Stimulated activated CD8-positive, alpha-beta memory T cell treated with anti-CD3 and anti-CD28 coated beads, Interleukin-7, amount 100 ng/mL, for 4 hours (primary cell): ENCODE measurements around the gene SHISA5.
"Not testable (repeated sequence)": the region's sequence is repeated elsewhere in the genome, so short reads cannot be mapped to it uniquely, and the experiment has no call there.

Experiments used
- DNase-seq, 2 donors: peaks; one replicate each; pipeline ENCODE4 v3.0.0-alpha.2; 2020; ENCODE audit warnings: low read depth in 2 of 2

The SHISA5 gene

GRCh38 chr3:48477959-48478520 lies 25.9 kb downstream of the SHISA5 start:
- DNase-seq, result no peak

DNA sequence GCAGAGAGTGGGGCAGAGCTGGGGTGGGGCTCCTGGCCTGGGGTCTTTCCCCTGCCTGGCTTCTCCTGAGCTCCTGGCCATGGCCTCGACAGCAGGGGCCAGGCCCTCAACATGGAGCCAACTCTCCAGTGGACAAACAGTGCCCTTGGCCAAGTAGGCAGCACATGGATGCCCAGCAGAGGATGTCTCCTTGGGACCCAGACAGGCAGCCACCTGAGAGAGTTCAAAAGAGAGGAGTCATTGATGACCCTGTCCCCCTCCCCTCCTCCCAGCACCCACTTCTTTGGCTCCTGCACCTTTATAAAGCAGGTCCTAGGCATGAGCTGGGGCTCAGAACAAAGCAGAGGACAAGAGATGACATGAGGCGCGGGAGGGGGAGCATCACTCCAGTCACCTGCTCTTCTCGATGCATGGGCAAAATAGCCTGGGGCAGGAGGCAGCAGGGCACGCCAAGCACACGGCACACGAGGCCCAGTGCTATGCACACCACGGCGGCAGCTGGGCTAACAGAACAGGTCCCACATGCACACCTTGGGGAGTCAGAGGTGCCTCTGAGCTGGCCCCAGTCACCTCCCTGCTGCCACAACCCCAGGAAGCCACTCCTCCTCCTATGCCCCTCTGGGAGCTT lies 27.4 kb downstream of the SHISA5 start:
- DNase-seq, result no peak

GRCh38 chr3:48475188-48475587 lies 28.8 kb downstream of the SHISA5 start:
- no peak for DNase-seq

DNA sequence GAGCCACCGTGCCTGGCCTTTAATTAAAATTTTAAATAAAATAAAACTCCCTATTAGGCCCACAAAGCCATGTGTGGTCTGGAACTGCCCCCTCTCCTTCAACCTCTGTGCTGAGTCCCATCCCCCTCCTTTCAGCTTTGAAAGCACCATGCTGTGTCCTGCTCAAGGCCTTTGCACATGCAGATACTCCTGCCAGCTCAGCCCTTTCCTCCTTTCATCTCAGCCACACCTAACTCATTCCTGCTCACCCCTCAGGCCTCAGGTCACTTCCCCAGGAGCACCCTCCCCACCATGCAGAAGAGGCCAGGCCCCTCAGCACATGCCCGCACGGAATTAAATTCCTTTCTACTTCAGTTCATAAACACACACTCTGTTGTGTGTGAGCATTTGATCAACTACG lies 29.4 kb downstream of the SHISA5 start:
- no peak for DNase-seq

DNA sequence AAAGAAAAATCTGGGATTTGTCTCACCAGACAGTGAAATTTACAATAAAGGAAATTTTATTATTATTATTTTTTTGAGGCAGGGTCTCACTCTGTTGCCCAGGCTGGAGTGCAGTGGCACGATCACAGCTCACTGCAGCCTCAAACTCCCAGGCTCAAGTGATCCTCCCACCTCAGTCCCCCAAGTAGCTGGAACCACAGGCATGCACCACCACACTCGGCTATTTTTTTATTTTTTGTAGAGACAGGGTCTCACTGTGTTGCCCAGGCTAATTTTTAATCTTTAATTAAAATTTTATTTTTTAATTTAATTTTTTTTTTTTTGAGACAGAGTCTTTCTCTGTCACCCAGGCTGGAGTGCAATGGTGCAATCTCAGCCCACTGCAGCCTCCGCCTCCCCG lies 29.9 kb downstream of the SHISA5 start:
- not testable (repeated sequence) for DNase-seq

GRCh38 chr3:48473617-48473952 lies 30.4 kb downstream of the SHISA5 start:
- DNase-seq, result no peak

- peak; percentile 90 to 93 for DNase-seq
Observed at GRCh38 chr3:48472923-48473616, 30.9 kb downstream of the SHISA5 start.

DNA sequence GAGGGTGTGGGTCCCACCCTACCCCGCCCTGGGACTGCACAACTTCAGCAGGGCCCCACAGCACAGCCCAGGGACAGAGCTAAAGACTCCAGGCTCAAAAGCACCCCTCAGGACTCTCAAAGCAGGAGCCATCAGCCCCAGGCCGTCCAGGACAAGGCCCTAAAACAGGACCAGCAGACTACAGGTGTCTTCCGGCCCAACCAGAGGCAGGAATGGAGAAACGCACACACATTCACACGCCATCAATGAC lies 31.4 kb downstream of the SHISA5 start:
- no peak for DNase-seq

GRCh38 chr3:48470286-48470685 lies 33.7 kb downstream of the SHISA5 start:
- no peak for DNase-seq

DNA sequence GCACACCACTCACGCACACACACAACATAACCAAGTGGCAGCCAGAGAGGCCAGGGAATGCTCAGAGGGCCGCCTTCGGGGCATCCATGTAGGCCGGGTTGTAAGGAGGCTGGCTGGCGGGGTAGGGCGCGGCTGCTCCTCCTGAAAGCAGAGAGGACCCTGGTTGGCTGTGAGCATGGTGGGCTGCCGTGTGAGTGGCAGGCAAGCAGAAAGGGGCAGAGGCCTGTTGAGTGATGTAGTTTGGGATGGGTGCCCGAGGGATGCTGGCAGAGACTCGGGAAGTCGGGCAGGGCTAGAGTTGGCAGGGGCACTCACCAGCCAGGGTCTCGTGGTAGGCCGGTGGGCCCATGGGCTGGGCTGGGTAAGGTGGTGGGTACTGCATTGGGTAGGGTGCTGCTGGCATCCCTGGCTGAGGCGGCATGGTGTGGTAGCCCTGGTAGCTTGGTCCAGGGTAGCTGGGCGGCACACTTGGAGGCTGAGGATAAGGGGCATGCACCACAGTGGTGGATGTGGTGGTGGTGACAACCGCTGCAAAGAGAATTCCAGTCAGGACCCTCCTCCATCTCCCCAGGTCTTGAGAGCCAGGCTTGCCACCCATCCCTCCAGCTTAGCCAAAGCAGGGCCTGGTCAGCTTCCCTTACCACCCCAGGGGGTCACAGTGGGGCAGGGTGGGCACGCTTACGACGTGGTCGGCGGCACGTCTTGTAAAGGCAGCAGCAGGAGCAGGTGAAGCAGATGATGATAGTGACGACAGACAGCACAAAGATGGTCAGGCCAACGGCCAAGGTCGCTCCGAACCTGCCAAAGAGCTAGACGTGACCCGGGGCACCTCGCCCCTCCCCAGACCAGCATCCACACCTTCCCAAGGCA lies 34.7 kb downstream of the SHISA5 start:
- no peak for DNase-seq

- DNase-seq, result no peak
Observed at GRCh38 chr3:48468329-48468731, 35.6 kb downstream of the SHISA5 start.

DNA sequence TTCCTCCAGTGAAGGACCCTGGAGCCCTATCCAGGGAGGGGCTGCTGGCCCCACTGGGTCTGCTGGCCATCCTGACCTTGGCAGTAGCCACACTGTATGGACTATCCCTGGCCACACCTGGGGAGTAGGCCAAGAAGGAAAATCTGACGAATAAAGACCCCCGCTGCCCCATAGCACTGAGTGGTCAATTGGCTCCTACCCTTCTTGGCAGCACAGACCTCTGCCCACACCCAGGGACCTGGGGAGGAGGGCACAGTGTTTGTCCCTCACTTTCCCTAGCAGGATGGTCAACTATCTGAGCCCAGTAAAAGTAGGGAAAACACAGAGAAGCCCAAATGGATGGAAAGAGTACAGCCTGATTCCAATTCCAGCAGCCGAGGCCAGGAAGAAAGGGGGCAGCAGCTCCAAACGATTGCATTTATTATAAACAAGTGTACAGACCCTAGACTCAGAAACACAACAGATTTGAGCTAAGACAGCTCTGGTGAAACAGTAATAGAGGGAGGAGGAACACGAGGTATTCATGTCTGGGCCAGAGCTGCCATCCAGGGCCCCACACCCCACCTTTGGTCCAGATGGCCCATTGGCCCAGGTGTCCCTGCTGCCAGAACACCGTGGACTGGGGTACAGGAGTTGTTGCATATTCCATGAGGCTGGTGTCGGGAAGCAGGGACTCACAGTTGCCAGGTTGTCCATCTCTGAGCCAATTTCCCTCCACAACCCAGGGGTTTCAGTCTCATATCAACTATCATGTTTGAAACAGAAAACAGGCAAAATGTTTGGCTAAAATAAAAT lies 36.3 kb downstream of the SHISA5 start:
- no peak for DNase-seq

DNA sequence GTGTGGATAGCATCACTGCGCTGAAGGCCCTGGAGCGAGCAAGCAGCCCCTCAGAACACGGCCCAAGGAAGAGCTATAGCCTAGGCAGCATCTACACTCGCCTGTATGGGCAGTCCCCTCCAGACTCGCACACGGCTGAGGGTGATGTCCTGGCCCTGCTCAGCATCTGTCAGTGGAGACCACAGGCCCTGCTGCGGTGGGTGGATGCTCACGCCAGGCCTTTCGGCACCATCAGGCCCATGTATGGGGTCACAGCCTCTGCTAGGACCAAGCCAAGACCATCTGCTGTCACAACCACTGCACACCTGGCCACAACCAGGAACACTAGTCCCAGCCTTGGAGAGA lies 36.9 kb downstream of the SHISA5 start:
- DNase-seq, result no peak

DNA sequence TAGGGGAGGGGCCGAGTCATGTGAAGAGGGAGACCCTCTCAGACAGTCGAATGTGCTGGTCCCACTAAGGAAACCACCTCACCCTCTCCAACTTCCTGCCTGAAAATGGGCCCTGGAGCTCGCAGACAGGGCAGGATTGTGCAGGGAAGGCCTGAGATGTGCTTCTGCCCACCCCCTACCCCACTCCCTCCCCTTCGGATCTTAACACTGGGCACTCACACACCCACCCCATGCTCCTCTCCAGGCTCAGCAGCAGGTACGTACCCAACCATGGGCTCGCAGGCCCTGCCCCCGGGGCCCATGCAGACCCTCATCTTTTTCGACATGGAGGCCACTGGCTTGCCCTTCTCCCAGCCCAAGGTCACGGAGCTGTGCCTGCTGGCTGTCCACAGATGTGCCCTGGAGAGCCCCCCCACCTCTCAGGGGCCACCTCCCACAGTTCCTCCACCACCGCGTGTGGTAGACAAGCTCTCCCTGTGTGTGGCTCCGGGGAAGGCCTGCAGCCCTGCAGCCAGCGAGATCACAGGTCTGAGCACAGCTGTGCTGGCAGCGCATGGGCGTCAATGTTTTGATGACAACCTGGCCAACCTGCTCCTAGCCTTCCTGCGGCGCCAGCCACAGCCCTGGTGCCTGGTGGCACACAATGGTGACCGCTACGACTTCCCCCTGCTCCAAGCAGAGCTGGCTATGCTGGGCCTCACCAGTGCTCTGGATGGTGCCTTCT lies 37.4 kb downstream of the SHISA5 start:
- no peak for DNase-seq

DNA sequence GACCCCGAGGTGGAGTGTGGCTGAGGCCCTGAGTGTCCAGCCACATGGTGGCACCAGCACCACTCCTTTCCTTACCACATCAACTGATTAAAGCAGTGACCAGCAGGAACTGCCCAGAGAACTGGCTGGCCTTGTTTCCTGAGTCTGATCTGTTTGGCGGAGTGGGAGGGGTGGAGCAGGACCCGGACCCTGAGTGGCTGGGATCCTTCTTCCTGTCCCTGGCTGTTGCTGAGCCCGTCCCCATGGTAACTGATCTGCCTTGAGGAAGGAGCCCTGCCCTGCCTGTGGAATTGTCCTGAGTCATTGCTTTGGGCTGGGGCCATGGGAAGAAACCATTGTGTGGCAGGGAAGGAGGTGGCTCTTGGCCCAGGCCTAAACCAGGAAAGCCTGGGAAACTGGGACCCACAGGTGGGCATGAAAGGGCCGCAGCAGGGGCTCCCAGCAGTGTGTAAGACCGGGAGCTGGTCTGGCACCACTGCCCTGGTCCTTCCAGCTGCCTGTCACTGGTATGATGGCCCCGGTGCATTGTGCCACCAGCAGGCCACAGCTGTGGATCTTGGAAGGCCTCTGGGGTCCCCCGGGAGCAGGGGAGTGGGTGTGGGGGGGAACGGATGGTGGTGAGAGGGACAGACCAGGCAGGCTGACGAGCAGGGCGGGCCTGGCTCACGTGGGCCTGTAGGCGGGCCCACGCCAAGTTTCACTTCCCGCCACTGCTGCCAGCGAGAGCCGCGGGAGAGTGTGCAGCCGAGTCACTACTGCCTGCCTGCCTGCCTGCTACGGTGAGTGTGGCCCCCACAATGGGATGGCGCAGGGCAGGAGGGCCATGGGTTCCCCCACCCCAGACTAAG lies 38.2 kb downstream of the SHISA5 start:
- DNase-seq, result peak; percentile 65 to 77

- DNase-seq, result no peak
Observed at GRCh38 chr3:48465237-48465530, 38.8 kb downstream of the SHISA5 start.

- no peak for DNase-seq
Observed at GRCh38 chr3:48464713-48465221, 39.2 kb downstream of the SHISA5 start.

DNA sequence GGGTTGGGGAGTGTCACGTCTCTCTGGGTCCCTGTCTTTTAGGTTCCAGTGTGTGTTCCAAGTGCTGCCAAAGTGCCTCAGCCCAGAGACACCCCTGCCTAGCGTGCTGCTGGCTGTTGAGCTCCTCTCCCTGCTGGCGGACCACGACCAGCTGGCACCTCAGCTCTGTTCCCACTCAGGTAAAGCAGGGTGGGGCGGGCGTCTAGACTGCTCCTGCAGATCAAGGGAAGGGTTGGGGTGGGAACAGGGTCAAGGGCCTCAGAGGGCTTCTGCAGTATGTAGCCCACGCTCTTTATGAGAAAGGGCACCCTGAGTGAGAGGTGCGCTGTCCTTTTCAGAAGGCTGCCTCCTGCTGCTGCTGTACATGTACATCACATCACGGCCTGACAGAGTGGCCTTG lies 40.3 kb downstream of the SHISA5 start:
- no peak for DNase-seq

- DNase-seq, result not testable (repeated sequence)
Observed at GRCh38 chr3:48461767-48462166, 42.2 kb downstream of the SHISA5 start.

GRCh38 chr3:48460517-48460902 lies 43.5 kb downstream of the SHISA5 start:
- no peak for DNase-seq
